NK-92 treated with Interleukin-12 subunit alpha and Interleukin-12 subunit beta, amount 100 ng/mL, for 24 hours (cell line): Measurements from ENCODE around the gene GMDS.

ENCODE experiments used
- DNase-seq: peaks from one replicate; lab custom pipeline; 2025; lab: John Stamatoyannopoulos, UW

The GMDS gene

GRCh38 chr6:2133716-2134310 lies 111.6 kb downstream of the GMDS start:
- DNase-seq = no peak

GRCh38 chr6:2132916-2133315 lies 112.5 kb downstream of the GMDS start:
- DNase-seq = no peak

- no peak for DNase-seq
Observed at GRCh38 chr6:2132416-2132815, 113.0 kb downstream of the GMDS start.

GRCh38 chr6:2129182-2129621 lies 116.2 kb downstream of the GMDS start:
- no peak for DNase-seq

GRCh38 chr6:2127484-2127911 lies 117.9 kb downstream of the GMDS start:
- no peak for DNase-seq

GRCh38 chr6:2126351-2126750 lies 119.1 kb downstream of the GMDS start:
- DNase-seq = no peak

- no peak for DNase-seq
Observed at GRCh38 chr6:2125158-2125557, 120.2 kb downstream of the GMDS start.

- no peak for DNase-seq
Observed at GRCh38 chr6:2124260-2124709, 121.1 kb downstream of the GMDS start.

- no peak for DNase-seq
Observed at GRCh38 chr6:2120912-2121311, 124.5 kb downstream of the GMDS start.

- no peak for DNase-seq
Observed at GRCh38 chr6:2119275-2119674, 126.1 kb downstream of the GMDS start.

GRCh38 chr6:2118136-2118535 lies 127.3 kb downstream of the GMDS start:
- DNase-seq = no peak

GRCh38 chr6:2117447-2117846 lies 128.0 kb downstream of the GMDS start:
- no peak for DNase-seq

GRCh38 chr6:2116496-2116895 lies 128.9 kb downstream of the GMDS start:
- no peak for DNase-seq

- DNase-seq = no peak
Observed at GRCh38 chr6:2114100-2114499, 131.3 kb downstream of the GMDS start.

GRCh38 chr6:2111162-2111677 lies 134.2 kb downstream of the GMDS start:
- no peak for DNase-seq

GRCh38 chr6:2110504-2110903 lies 134.9 kb downstream of the GMDS start:
- no peak for DNase-seq

GRCh38 chr6:2109796-2110195 lies 135.6 kb downstream of the GMDS start:
- no peak for DNase-seq

GRCh38 chr6:2108700-2109306 lies 136.6 kb downstream of the GMDS start:
- no peak for DNase-seq

GRCh38 chr6:2104524-2104880 lies 140.9 kb downstream of the GMDS start:
- DNase-seq = no peak

GRCh38 chr6:2103765-2104523 lies 141.5 kb downstream of the GMDS start:
- no peak for DNase-seq

- no peak for DNase-seq
Observed at GRCh38 chr6:2102966-2103365, 142.4 kb downstream of the GMDS start.

GRCh38 chr6:2102316-2102883 lies 143.0 kb downstream of the GMDS start:
- DNase-seq = no peak

- DNase-seq = no peak
Observed at GRCh38 chr6:2101213-2101612, 144.2 kb downstream of the GMDS start.
